ENCODE results near the gene LRCOL1. TPM values are rescaled to one million over a fixed set of nuclear protein-coding genes. Genes with fewer than 3 reads are reported as not detected.

The LRCOL1 gene
- total and polyA plus RNA-seq, 7 donors, result 0.13 to 0.32 TPM; not detected in 5

- ATAC-seq (no peak), DNase-seq (no peak)
- no peak overlapping the region for H3K27ac ChIP-seq
- no peaks in the 10 kb centered on the region for H3K27me3 ChIP-seq (ENCODE audit: insufficient read depth in 3 of 3, low read length in 2 of 3)
- intact Hi-C loops (cut with DNase I), result no loop called here
- no peaks in the 10 kb centered on the region for H3K36me3 ChIP-seq (ENCODE audit: insufficient read depth in 1 of 2, low read depth in 1 of 2)
- no peaks in the 10 kb centered on the region for H3K9me3 ChIP-seq
- 87 to 91% (median 88%) methylated on average over 19 of the region's 19 CpGs for WGBS, 3 donors
- H3K4me3 ChIP-seq, result no peak overlapping the region
- H3K4me1 ChIP-seq, result peaks cover 9% of the 10 kb centered on the region
- TF ChIP-seq CTCF (IDR thresholded peaks at IDR 0.05), result no peak
These were observed 52.9 kb downstream of the LRCOL1 start for GRCh38 chr12:132557291-132558015.

- Histone ChIP-seq H3K9me3 (no peaks in the 10 kb centered on the region), H3K4me3 (no peak overlapping the region), H3K4me1 (peaks cover 9% of the 10 kb centered on the region), H3K36me3 (ENCODE audit: insufficient read depth in 1 of 2, low read depth in 1 of 2) (no peaks in the 10 kb centered on the region), H3K27ac (no peak overlapping the region), H3K27me3 (ENCODE audit: insufficient read depth in 3 of 3, low read length in 2 of 3) (no peaks in the 10 kb centered on the region)
- no peak for TF ChIP-seq CTCF (IDR thresholded peaks at IDR 0.05)
- intact Hi-C loops (cut with DNase I), result no loop called here
- 92 to 96% (median 93%) methylated on average over 17 of the region's 17 CpGs for WGBS, 3 donors
- no peak for ATAC-seq
- DNase-seq, result no peak
These were observed 53.6 kb downstream of the LRCOL1 start for GRCh38 chr12:132556801-132557200.

GRCh38 chr12:132556216-132556615 lies 54.2 kb downstream of the LRCOL1 start:
- no peak overlapping the region for H3K4me3 ChIP-seq
- intact Hi-C loops (cut with DNase I), result no loop called here
- DNase-seq (no peak), ATAC-seq (no peak)
- no peak overlapping the region for H3K27ac ChIP-seq
- H3K36me3 ChIP-seq (ENCODE audit: insufficient read depth in 1 of 2, low read depth in 1 of 2), result peaks cover 0 to 1% of the 10 kb centered on the region in 2 donors
- H3K27me3 ChIP-seq (ENCODE audit: insufficient read depth in 3 of 3, low read length in 2 of 3), result no peaks in the 10 kb centered on the region
- H3K9me3 ChIP-seq, result no peaks in the 10 kb centered on the region
- peaks cover 9% of the 10 kb centered on the region for H3K4me1 ChIP-seq
- WGBS, 3 donors, result 94 to 97% (median 95%) methylated on average over 13 to 16 of the region's 16 CpGs
- no peak for TF ChIP-seq CTCF (IDR thresholded peaks at IDR 0.05)

- no peak for DNase-seq
- WGBS, 3 donors, result 91 to 95% (median 95%) methylated on average over 13 of the region's 13 CpGs
- H3K9me3 ChIP-seq, result no peaks in the 10 kb centered on the region
These were observed 54.7 kb downstream of the LRCOL1 start for GRCh38 chr12:132555686-132556085.

More at GRCh38 chr12:132555686-132556085, 54.7 kb downstream of the LRCOL1 start:
- TF ChIP-seq CTCF (IDR thresholded peaks at IDR 0.05), result no peak
- Histone ChIP-seq H3K4me3 (no peak overlapping the region), H3K27ac (no peak overlapping the region), H3K36me3 (ENCODE audit: insufficient read depth in 1 of 2, low read depth in 1 of 2) (peaks cover 0 to 3% of the 10 kb centered on the region in 2 donors), H3K27me3 (ENCODE audit: insufficient read depth in 3 of 3, low read length in 2 of 3) (no peaks in the 10 kb centered on the region), H3K4me1 (peaks cover 6% of the 10 kb centered on the region)
- intact Hi-C loops (cut with DNase I), result no loop called here
- no peak for ATAC-seq
